Hepatocyte (in vitro differentiated cells): Measurements from ENCODE around the gene NRIP3. TPM values are rescaled to one million over a fixed set of nuclear protein-coding genes. Genes with fewer than 3 reads are reported as not detected.

Source experiments
- DNase-seq: peaks from one replicate; pipeline ENCODE4 v3.0.0-alpha.2; 2016; ENCODE audit warnings: low spot score
- H2AFZ ChIP-seq: fragments of 200-600 bp; sonication (generic); 2 replicates; pipeline ENCODE4 v1.6.0; 2016; ENCODE audit warnings: antibody characterized with exemption, mild to moderate bottlenecking
- H3K27ac ChIP-seq: fragments of 200-600 bp; sonication (generic); 2 replicates; pipeline ENCODE4 v1.5.1; 2016; ENCODE audit warnings: mild to moderate bottlenecking
- H3K27me3 ChIP-seq: fragments of 200-600 bp; sonication (generic); 2 replicates; pipeline ENCODE4 v1.6.1; 2016
- H3K36me3 ChIP-seq: fragments of 200-600 bp; sonication (generic); replicated peaks from 2 replicates; pipeline ENCODE4 v1.5.1; 2016; ENCODE audit warnings: low read depth; ENCODE audit not compliant: insufficient read depth
- H3K4me1 ChIP-seq: fragments of 200-600 bp; sonication (generic); 2 replicates; pipeline ENCODE4 v1.5.1; 2016; ENCODE audit warnings: mild to moderate bottlenecking, moderate library complexity; ENCODE audit not compliant: insufficient read depth
- H3K4me2 ChIP-seq: fragments of 200-600 bp; sonication (generic); 2 replicates; pipeline ENCODE4 v1.6.0; 2016
- H3K4me3 ChIP-seq: fragments of 200-600 bp; sonication (generic); 2 replicates; pipeline ENCODE4 v1.5.1; 2016; ENCODE audit warnings: mild to moderate bottlenecking
- H3K79me2 ChIP-seq: fragments of 200-600 bp; sonication (generic); 2 replicates; pipeline ENCODE4 v1.6.0; 2017; ENCODE audit warnings: mild to moderate bottlenecking
- H3K9me2 ChIP-seq: fragments of 200-600 bp; sonication (generic); replicated peaks from 2 replicates; pipeline ENCODE4 v1.6.0; 2017; ENCODE audit warnings: mild to moderate bottlenecking; ENCODE audit not compliant: insufficient read depth
- H3K9me3 ChIP-seq: fragments of 200-600 bp; sonication (generic); 2 replicates; pipeline ENCODE4 v1.5.1; 2016; ENCODE audit warnings: low read depth, mild to moderate bottlenecking
- H4K20me1 ChIP-seq: fragments of 200-600 bp; sonication (generic); 2 replicates; pipeline ENCODE4 v1.6.0; 2016; ENCODE audit warnings: mild to moderate bottlenecking; ENCODE audit not compliant: insufficient read depth, poor library complexity, severe bottlenecking
- CTCF ChIP-seq: fragments of 200-600 bp; sonication (generic); IDR thresholded peaks from 2 replicates; pipeline ENCODE4 v1.5.1; 2016; ENCODE audit warnings: antibody characterized with exemption, mild to moderate bottlenecking; ENCODE audit not compliant: poor library complexity
- EZH2 ChIP-seq: fragments of 200-600 bp; sonication (generic); IDR thresholded peaks from 2 replicates; pipeline ENCODE4 v1.6.1; 2016; ENCODE audit warnings: antibody characterized with exemption, mild to moderate bottlenecking, borderline replicate concordance
- EZH2phosphoT487 ChIP-seq: fragments of 200-600 bp; sonication (generic); IDR thresholded peaks from one replicate; pipeline ENCODE4 v1.6.1; 2018; ENCODE audit warnings: antibody characterized with exemption, mild to moderate bottlenecking, low read depth, moderate library complexity; ENCODE audit not compliant: unreplicated experiment, severe bottlenecking
- WGBS: methylation state at CpG from one replicate; pipeline ENCODE4 v1.1.6; 2016; ENCODE audit warnings: low lambda C conversion rate; ENCODE audit errors: missing lambda C conversion rate; 5-methylcytosine and 5-hydroxymethylcytosine counted together
- polyA plus RNA-seq: library from polyadenylated mRNA; unstranded; fragments of >200 nt; fragmentation: Nextera tagmentation; extraction: Ambion mirVana; gene quantifications from 2 replicates; pipeline ENCODE4 v1.2.1, GENCODE V29; 2016
- total RNA-seq: library from RNA; depleted of rRNA; stranded (reverse); fragments of >200 nt; gene quantifications from 2 replicates; pipeline ENCODE4 v1.2.3, GENCODE V29; 2014

NRIP3 gene
- total and polyA plus RNA-seq, 2 experiments from 2014 or later, result 2.4 to 2.9 TPM

GRCh38 chr11:8998017-8998416 lies 5.8 kb downstream of the NRIP3 start:
- H3K4me3 ChIP-seq, result no peak overlapping the region
- H3K36me3 ChIP-seq, result no peaks in the 10 kb centered on the region
- WGBS, result 71% methylated on average over 2 of the region's 2 CpGs
- H4K20me1 ChIP-seq, result no peaks in the 10 kb centered on the region
- no peaks in the 10 kb centered on the region for H3K79me2 ChIP-seq
- no peaks in the 10 kb centered on the region for H3K9me3 ChIP-seq
- no peak overlapping the region for H2AFZ ChIP-seq
- no peak for DNase-seq
- H3K9me2 ChIP-seq, result no peaks in the 10 kb centered on the region
- H3K4me2 ChIP-seq, result no peak overlapping the region
- TF ChIP-seq EZH2phosphoT487 (no peak), CTCF (no peak), EZH2 (no peak)
- peaks cover 44% of the 10 kb centered on the region for H3K27me3 ChIP-seq
- H3K4me1 ChIP-seq, result peaks cover 2% of the 10 kb centered on the region
- H3K27ac ChIP-seq, result no peak overlapping the region

DNA sequence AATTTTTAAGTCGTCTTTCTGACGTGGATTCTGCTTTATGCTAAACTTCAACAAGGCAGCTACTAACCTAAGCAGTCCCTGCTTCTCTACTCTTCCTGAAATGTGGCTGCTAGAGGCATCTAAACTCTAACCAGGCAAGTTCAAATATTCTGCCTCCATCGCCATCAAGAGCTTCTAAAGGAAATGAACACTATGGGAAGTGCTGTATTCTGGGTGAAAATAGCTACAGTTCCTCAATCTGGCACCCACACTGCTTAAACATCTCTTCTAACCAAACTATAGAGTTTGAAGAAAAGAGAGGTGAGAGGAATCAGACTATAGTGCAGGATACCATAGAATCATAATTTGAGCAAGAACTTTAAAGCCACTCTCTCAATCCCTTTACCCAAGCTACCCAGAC lies 6.3 kb downstream of the NRIP3 start:
- no peaks in the 10 kb centered on the region for H3K9me2 ChIP-seq
- H3K27me3 ChIP-seq, result peaks cover 38% of the 10 kb centered on the region
- no peaks in the 10 kb centered on the region for H4K20me1 ChIP-seq
- TF ChIP-seq CTCF (no peak), EZH2 (no peak), EZH2phosphoT487 (no peak)
- no peak for DNase-seq
- no peaks in the 10 kb centered on the region for H3K36me3 ChIP-seq
- H2AFZ ChIP-seq, result no peak overlapping the region
- no peaks in the 10 kb centered on the region for H3K4me1 ChIP-seq
- no peaks in the 10 kb centered on the region for H3K9me3 ChIP-seq
- no peaks in the 10 kb centered on the region for H3K79me2 ChIP-seq
- 84% methylated on average over 3 of the region's 3 CpGs for WGBS
- no peak overlapping the region for H3K4me2 ChIP-seq
- no peak overlapping the region for H3K4me3 ChIP-seq
- no peak overlapping the region for H3K27ac ChIP-seq

- no peaks in the 10 kb centered on the region for H3K4me1 ChIP-seq
- 92% methylated on average over 1 of the region's 1 CpG for WGBS
- H3K9me3 ChIP-seq, result no peaks in the 10 kb centered on the region
- no peak overlapping the region for H3K4me2 ChIP-seq
- no peaks in the 10 kb centered on the region for H4K20me1 ChIP-seq
- no peaks in the 10 kb centered on the region for H3K79me2 ChIP-seq
- TF ChIP-seq EZH2 (no peak), CTCF (no peak), EZH2phosphoT487 (no peak)
- no peaks in the 10 kb centered on the region for H3K36me3 ChIP-seq
- H3K9me2 ChIP-seq, result no peaks in the 10 kb centered on the region
- no peak for DNase-seq
- H3K27me3 ChIP-seq, result peaks cover 3% of the 10 kb centered on the region
- H2AFZ ChIP-seq, result no peak overlapping the region
- H3K27ac ChIP-seq, result no peak overlapping the region
- no peak overlapping the region for H3K4me3 ChIP-seq
Measured at GRCh38 chr11:8989453-8989852, 14.3 kb downstream of the NRIP3 start.
